ENCODE data around the gene FILIP1L.

Gene FILIP1L

DNA sequence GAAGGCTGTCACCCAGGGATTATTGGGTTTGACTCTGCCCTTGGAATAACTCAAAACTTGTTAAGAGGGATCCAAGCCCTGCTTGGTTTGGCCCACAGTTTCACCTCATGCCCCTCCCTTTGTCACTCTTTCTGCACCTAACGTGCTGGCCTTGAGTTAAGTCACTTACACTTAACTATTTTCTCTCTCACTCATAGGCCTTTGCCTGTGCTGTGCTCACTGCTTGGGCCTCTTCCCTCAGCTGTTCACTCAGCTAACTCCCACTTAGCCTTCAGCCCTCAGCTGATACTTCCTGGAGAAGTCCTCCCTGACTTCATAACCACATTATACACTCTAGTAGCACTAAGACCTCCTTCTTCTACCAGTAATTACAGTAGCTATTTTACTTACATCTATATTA lies 163.4 kb downstream of the FILIP1L start:
- no peak for DNase-seq (ENCODE audit: low spot score)

DNA sequence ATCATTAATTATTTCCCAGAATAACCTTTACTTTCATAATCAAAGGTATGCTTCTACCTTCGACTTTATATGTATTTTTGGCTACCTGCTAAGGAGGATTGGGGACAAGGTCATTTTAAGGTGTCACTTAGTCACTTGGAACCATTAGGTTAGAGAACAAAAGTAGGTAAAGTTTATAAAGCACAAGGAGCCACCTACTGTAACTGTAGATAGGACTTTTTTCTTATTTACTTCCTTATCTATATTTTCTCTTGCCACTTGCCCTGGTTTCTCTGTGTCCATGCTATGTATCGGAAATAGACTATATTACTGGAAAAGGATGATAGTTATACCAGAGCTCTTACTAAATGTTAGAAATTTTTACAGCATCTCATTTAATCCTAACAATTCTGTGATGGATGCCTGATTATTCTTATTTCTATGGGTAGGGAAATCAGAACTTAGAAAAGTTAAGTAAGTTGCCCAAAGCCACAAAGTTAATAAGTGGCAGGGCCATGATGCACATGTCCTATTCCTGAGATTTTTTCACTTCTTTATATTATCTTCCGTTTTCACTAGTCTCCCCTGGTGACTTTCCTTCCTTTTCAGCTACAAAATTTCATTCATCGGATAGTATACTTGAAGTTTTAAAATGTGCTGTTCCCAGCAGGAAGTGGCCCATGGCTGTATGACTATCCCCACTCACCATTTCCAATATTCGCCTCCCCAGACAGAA lies 164.2 kb downstream of the FILIP1L start:
- no peak for DNase-seq (ENCODE audit: low spot score)

DNA sequence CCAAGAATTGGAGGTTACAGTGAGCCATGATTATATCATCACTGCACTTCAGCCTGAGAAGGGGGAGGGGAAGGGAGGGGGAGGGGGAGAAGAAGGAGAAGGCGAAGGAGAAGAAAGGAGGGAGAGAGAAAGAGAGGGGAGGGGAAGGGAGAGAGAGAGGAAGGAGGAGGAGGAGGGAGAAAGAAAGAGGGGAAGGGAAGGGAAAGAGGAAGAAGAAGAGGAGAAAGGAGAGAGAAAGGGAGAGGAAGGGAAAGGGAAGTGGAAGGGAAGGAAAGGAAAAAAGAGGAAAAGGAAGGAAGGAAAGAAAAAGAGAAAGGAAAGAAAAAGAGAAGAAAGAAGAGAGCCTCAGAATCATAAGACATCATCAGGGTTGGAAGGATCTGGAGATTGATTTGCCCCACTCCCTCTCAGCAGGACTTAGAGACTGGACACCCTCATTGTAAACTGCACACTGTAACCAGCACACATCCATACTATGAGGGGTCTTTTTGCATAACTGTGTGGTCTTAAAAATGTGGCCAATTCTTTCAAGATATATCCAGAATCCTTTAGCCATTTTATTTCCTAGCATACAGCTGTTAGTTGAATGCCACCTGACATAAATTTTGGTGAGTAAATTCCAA lies 165.7 kb downstream of the FILIP1L start:
- no peak for DNase-seq (ENCODE audit: low spot score)

DNA sequence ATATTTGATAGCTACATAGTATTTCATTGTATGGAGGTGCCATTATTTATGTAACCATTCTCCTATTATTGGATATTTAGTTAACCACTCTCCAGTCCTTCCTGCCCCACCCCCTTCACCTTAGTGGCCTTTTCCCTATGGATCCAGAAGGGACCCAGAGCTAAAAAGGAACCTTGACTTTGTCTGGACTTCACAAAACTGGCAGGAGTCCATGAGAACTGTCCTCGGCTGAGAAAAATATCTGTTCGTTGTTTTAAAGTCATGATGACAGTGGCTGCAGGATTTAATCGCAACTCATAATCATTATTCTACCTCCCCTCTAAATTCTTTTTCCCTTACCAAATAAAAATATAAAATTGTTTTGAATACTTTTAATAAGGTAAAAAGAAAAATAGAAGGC lies 166.9 kb downstream of the FILIP1L start:
- no peak for DNase-seq (ENCODE audit: low spot score)

DNA sequence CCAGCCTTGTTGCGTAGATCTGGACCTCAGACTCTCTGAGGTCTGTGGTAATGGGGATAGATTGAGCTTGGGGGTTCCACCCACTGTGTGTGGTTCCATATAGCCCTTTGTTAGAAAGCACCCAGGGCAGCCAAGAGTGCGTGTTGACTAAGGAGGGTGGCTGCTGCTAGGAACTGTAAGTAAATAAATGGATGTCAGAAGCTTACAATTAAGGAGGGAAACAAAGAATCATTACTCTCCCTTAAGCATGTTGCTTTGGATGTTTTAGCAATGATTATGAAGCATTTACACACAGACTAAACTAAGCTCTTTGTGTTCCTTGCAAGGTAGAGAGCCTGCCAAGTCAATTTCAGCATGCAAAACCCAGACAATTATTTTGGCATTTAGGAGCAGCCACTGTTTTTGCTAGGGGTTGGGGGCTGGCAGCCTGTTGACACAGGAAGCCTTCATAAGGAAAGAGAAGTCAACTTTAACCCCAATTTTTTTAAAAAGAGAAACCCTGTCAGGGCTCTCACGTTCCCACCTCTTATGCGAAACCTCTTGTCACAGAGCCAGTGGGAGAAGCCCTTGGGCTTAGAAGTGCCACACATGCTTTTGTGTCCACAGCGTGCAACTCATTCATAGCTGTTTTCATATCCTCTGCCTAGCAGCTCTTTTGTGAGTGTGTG lies 168.8 kb downstream of the FILIP1L start:
- DNase-seq (ENCODE audit: low spot score) = no peak

DNA sequence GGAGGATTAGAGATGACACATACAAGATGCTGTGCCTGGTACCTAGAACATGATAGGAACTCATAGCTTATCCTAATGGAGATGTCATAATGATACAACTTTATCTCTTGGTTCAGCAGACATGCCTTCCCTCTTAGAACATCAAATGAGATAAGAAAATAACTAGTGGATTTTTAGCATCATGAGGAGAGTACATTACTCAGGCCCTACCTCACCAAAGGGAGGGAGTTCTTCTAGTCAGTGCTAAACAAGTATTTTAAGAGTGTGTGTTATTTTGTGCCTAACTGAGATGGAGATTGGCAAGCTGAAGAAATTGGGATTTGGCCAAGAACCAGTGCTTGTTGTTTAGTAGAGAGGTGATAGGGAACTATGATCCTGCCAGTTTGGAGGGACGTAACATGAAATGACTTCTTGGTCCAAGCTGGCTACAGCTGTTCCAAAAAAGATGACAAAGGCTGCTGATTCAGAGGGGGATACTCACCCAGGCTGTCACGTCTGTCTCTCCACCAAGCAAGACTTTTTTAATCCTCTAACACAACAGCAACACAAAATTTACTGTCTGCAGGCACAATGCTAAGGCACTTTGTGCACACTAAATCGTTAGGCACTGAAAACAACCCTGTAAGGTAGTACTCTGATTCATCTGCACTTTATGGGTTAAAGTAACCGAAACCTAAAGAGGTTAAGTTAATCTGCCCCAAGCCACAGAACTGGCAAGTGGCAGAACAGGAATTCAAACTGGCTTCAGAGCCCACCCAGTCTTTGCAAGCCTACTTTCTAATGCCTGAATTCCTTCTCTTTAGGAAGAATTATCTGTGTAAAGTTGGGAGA lies 170.2 kb downstream of the FILIP1L start:
- no peak for DNase-seq (ENCODE audit: low spot score)

DNA sequence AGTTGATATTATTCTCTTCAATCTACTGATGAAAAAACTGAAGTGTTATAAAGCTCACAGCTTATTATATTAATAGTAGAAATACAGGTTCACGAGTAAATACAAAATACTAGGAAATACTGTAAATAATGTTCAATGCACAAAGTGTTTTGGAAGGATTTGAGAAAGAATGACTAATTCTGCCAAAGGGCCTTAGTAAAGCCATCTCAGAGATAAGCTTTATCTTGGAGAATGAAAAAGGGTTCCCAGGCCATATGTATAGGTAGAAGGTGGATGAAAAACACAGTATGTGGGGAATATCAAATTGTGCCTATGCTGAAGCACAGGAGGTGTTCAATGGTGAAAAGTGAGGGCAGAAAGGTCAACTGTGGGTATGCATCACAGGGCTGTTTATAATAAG lies 173.1 kb downstream of the FILIP1L start:
- DNase-seq (ENCODE audit: low spot score) = no peak

DNA sequence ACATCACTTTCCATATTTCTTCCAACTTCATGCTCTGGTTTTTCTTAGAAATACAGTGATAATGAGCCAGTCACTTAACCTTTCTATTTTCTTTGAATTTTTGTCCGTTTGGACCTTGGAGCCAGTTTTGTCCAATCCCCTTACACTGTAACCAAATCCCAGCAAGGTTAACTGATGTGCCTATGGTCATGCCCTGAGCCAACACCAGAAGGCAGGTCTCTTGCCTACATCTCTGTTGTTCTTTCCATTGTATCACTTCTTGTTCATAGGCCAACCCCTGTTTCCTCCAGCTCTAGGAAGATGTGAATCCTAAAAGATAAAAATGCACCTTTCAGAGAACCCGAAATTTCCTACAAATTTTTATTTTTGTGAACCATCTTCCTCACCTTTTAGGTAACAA lies 174.0 kb downstream of the FILIP1L start:
- no peak for DNase-seq (ENCODE audit: low spot score)

DNA sequence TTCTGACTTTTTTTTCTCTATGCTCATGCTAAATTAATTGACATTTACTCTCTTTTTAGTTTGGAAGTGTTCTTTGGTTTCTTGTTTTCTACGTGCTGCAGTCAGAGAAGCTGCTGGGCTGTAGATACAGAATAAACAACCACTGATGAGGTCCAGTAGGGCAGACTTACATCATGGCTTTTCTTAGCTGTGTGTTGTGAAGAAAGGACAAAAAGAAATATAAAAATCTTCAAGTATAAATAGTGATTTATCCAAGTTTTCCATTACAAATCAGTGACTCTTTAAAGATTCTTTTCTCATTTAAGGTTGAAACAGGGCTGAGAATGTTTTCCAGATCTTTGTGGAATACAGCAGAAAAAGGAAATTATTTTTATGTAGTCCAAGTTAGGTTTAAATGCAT lies 174.4 kb downstream of the FILIP1L start:
- no peak for DNase-seq (ENCODE audit: low spot score)

DNA sequence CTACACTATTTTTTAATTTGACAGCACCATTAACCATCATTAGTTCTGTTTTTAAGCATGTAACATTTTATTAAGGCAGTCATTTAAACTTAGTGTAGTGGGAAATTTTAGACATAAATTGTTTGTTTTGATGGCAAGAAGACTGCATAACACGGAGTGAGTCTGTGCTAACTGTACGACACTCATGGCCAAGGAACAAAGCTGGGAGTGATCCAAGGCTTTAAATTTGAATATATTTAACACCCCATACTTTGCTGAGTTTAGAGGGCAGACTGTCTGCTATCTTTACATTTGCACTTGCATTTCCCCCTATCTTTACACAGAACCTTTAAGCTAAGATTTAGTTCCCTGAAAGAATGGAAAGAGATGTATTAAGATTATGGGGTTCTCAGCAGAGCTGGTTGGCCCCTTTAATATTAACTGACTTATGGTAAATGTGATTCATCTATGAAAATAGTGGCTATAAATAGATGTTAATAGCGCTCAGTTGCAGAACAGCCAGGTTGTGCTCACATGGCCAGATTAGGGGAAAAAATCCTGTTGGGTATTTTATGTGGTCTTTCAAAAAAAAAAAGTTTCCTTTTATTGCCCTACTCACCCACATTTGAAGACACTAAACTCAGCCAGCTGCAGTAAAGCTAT lies 175.9 kb downstream of the FILIP1L start:
- DNase-seq (ENCODE audit: low spot score) = peak; percentile 52

DNA sequence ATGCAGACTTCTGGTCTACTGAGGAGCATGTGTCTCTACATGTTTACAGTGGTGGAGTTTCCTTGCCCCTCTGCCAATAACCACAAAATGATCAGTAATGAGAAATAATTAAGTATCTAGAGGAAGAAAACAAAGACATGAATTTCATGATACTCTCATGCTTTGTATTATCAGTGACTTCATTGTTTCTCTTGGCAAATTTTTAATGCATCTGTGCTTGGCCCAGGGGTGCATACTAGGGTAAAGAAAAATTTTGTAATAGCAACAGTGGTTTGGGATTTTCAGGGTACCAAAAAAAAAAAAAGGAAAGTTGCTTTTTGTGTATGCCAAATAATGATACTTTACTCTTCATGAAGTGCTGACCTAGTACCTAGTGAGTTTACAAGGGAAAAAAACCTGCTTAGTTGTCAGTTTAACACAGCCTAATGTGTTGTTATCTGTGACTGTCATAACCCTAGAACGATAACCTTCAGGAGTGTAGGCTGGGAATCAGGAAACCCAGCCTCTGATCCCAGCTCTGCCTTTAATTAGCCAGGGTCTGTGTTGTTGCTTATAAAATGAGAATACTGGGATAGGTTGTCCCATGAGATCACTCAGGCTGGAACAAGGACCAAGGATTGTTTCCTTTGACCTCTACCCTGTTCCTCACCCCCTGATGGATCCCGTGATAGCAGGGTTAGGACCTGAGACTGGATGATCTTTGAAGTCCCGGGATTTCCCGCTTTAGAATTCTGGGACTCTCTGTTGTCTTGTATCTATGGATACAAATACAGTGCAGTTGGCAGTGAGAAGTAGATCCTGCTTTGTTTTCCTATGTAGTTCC lies 179.1 kb downstream of the FILIP1L start:
- peak; percentile 31 for DNase-seq (ENCODE audit: low spot score)

DNA sequence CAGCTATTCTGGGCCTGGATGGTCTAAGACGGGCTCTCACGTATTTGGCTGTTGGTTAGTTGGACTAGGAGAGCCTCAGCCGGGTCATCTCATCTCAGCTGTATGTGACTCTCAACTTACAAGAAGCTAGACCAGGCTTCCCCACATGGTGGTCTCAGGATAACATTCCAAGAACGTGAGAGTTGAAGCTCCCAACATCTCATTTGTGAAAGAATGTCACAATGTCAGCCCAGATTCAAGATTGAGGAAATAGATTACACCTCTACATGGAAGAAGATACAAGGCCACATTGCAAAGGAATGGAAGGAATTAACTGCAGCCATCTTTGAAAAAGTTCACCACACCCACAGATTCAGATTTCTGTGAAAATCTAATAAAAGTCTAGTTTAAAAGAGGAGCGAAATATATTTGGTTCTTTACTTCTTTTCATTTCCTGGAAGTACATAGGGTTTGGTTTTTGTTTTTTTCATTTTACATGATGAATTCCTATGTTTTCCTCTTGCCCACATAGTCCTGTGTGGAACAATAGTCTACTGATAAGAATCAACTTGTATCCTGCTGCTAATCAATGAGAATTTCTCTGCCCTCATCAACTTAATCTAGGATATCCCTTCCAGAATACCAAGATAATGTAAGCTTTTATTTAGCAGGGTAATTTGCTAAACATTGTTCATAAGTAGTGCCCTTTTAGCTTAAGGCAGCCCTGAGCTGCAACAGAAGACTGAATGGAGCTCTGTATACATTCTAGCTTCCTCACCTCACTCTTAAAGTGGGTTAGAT lies 180.1 kb downstream of the FILIP1L start:
- no peak for DNase-seq (ENCODE audit: low spot score)

DNA sequence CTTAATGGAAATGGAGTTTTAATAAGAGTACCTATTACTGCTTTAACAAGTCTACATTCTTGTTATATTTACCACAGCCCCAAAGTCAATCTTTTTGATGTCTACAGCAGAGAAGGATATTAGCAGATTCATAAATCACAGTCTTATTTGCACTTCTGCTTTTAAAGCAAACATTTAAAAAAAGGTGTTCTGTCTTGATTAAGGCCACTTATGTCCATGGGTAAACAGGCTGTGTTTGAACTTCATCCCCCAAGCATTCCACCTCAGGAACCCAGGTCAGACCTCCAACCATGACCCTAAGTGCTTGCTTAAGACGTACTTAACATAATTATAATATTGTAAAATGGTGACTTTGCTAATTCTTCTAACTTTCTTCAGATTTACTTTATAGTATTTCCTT lies 183.2 kb downstream of the FILIP1L start:
- DNase-seq (ENCODE audit: low spot score) = no peak

DNA sequence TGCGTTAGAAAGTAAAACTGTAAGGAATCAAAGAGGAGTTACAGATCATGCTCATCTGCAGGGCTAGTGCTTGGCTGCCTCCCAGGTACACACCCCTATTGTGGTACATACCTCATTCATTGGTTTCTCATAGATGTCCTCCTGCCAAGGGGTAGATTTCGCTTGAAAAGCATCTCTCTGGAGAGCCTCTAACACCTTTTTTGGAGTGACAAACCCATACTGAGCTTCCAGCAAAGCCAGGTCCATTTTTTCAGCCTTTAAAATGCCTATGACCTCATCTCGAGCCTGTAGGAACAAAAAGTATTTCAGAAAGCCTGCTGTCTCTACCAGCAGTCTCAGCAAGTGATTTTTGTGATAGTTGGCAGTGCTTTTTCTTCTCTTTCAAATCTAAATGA lies 184.6 kb downstream of the FILIP1L start:
- DNase-seq (ENCODE audit: low spot score) = no peak

DNA sequence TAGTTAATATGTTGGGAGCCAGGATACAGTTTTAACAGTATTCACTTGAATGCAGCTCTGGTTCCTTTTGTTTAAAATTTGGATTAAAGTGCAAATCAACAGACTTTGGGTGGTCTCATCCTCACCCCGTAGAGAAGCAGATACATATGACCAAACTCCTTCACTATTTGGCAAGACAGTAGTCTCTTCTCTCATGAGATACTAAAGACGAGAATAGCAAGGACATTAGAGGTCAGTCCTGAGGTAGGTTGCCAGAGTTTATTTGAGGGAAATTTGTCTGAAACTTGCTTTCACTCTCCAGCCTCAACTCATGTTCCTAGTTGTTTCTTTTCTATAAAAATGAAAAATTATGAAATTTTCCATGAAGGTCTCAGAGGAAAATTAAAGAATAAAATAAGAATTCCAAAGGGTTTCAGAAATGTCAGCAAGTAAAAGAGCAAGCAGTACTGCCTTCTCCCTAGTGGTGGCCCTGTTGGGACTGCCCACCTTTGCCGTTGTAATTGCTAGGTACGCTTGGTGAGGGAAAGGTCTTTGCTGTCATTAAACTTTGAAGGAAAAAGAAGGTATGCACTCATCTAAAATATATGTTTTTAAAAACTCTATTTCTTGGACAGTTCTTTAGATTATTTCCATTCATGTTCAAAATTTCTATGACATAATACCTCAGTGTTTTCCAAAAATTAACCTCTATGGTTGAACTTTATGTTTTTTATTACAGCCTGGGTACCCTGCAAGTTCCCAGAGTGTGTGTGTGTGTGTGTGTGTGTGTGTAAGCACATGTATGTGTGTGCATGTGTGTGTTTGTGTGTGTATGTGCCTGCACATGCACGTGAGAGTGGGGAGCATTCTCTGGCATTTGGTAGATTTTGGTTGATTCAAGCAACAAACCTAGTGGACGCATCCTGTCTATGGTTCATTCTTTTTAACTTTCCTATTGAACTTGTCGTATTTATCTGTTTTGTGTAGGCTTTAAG lies 185.2 kb downstream of the FILIP1L start:
- no peak for DNase-seq (ENCODE audit: low spot score)

DNA sequence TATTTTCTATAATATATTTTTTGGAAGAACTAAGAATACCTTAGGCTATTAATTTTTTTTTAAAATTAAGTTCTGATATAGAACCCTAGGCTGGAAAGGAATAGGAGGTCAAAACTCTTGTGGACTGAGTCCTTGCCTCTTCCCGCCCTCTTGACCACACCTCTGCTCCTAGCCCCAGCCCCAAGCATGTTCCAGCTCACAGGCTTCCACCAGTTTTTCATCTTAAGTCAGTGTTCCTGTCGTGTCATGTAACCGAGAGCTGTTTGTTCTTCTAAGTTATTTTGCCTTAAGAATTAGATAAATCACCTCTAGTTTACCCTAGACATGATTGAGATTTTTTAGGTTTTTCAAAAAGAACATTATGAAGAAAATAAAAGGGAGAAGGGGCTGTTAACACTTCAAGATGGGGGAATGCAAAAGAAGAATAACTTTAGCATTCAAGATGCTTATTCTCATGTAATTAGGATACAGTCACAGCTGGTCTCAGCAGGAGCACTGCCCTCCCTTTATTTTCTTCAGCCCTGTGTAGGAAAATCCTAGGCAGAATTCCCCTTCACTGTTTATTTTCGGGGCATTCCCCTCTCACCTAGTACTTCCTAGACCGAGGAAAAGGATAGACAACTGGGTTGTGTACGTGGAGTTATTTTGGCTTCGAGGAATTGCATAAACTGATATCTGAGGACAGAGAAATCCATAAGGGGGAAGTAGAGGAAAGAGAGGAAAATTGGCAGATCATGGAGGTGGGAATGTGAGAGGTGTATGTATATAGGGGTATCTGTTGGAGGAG lies 186.4 kb downstream of the FILIP1L start:
- DNase-seq (ENCODE audit: low spot score) = no peak

DNA sequence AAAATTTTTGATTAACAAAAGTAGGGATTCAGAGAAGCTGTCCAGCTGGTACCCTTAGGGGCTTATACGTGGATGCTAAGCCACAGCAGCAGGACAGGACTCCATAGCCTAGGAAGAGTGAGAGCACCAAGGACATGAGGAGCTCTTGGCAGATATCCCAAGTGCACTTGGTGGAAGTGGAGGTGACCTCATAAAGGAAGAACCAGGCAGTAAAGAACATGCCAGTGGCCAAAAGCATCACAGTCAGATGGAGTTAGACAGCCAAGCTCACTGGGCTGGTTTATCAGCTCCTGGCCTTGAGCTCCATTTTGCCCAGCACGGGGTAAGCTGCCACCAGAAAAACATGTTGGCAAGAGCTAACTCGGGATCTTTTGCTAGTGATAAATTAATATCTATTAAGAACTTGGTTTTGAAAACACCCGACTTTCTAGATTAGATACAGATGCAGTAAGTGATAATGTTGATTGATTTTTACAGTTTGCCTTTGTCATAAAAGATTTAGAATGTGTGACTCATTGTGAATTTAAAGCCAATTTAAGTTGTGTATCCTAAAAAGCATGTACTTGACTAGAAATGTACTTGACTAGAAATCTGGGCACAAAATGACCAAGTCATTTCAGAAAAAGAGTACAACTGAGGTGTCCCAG lies 188.6 kb downstream of the FILIP1L start:
- peak; percentile 12 for DNase-seq (ENCODE audit: low spot score)

DNA sequence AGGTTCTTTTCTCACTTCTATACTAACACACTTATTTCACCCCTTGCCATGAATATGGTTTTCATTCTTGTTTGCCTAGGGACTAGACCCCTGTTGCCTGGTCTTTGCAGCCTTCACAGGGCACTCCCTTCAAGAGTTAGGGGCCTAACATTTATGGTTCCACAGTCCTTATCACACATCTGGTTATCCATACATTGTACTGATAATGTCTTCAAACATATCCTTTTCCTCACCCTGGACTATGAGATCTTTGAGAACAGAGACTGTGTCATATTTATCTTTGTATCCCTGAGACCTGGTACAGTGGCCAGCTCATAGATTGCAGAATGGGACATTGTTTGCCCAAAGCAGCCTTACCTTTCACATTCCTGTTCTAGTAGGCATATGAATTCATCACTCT lies 190.4 kb downstream of the FILIP1L start:
- DNase-seq (ENCODE audit: low spot score) = no peak

Data from hepatic stellate cell (primary cell).